Measurements from ENCODE around the gene NEURL2.
"Not testable (repeated sequence)": the region's sequence is repeated elsewhere in the genome, so short reads cannot be mapped to it uniquely, and the experiment has no call there.

NEURL2 gene

GRCh38 chr20:45897692-45898091, 6.7 kb upstream of the NEURL2 start:
- DNase-seq, result no peak

DNA sequence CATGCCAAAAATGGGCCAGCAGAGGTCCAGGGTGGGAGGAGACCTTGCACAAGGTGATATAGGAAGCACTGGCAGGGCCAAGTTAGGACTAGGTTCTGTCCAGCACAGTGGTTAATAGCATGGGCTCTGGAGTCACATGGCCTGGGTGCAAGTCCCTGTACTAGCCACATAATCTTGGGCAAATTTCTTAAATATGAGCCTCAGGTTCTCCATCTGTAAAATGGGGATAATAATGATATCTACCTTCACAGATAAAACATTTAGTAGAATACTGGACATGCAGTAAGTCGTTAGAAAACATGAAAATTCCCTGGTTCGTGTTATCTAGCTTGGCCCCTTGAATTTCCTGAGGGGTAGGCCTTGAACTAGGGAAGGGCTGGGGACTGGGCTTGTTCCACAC, 6.3 kb upstream of the NEURL2 start:
- DNase-seq, result no peak

DNA sequence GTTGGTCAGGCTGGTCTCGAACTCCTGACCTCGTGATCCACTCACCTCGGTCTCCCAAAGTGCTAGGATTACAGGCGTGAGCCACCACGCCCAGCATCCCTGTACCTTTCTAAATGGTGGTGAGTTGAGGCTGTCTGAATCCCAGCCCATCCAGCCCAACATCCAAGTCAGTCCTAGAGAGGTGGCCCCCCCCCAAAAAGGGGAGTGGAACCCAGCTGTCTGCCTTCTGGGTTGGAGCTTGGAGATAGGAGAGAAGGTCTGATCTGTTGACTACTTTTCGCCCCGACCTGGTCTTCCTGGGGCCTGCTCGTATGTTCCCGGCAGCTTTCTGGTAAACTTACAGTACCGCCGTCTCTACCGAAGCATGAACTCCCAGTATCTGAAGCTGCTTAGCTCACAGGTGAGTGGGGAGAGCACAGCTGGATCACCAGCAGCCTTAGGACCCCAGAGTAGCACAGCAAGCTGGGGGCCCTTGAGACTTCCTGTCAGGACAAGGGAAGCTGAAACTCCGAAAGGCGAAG, 5.7 kb upstream of the NEURL2 start:
- no peak for DNase-seq

DNA sequence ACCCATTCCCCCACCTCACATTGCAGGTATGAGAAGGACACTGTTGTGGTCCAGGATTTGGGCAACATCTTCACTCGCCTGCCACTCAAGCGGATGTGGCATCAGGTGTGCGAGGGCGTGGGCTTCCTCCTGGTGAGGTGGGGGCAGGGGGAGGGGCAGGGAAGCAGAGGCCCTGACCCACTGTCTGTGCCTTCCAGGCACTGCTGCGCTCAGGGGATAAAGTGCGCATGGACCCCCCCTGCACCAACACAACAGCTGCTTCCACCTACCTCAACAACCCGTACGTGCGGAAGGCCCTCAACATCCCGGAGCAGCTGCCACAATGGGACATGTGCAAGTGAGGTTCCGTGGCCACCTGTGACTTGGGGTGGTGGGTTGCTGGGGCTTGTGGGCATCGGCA, 3.8 kb upstream of the NEURL2 start:
- DNase-seq, result no peak

GRCh38 chr20:45893831-45894230, 2.8 kb upstream of the NEURL2 start:
- no peak for DNase-seq

GRCh38 chr20:45892828-45893500, 2.0 kb upstream of the NEURL2 start:
- DNase-seq, result no peak

- DNase-seq, result no peak
Measured at GRCh38 chr20:45892049-45892825, 1.2 kb upstream of the NEURL2 start.

- no peak for DNase-seq
Measured at GRCh38 chr20:45890077-45890984, 677 bp downstream of the NEURL2 start.

- DNase-seq, result no peak
Measured at GRCh38 chr20:45888681-45889080, 2.3 kb downstream of the NEURL2 start.

GRCh38 chr20:45887346-45887715, 3.7 kb downstream of the NEURL2 start, which contains the start of gene SPATA25:
Gene SPATA25 (minus strand): TSS chr20:45887622. CDS start chr20:45887590, 32 bp downstream.
- DNase-seq, result no peak

- DNase-seq, result no peak
Measured at GRCh38 chr20:45886590-45887345, 4.2 kb downstream of the NEURL2 start.

- no peak for DNase-seq
Measured at GRCh38 chr20:45883100-45883469, 7.9 kb downstream of the NEURL2 start.

DNA sequence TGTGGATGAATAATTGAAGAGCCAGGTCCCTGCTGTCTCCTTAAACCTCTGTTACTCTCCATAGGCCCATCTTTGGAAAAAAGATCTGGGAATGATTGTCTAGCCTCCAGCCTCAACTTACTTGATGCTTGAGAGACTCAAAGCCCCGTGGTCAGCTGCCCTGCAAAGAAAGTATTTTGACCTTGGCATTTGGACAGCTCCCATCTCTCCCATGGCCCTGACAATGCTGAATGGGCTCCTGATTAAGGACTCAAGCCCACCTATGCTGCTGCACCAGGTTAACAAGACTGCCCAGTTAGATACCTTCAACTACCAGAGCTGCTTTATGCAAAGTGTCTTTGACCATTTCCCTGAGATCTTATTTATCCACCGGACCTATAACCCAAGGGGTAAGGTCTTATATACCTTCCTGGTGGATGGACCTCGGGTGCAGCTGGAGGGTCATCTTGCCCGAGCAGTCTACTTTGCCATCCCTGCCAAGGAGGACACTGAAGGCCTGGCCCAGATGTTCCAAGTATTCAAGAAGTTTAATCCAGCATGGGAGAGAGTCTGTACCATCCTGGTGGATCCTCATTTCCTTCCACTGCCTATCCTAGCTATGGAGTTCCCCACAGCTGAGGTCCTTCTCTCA, 8.4 kb downstream of the NEURL2 start:
- DNase-seq, result no peak

GRCh38 chr20:45880988-45881788, 9.8 kb downstream of the NEURL2 start, which contains the start of gene ZSWIM1:
Gene ZSWIM1 (plus strand): TSS chr20:45881227. CDS start chr20:45882593, 1,366 bp downstream.
- DNase-seq, result peak; percentile 99

- no peak for DNase-seq
Measured at GRCh38 chr20:45878076-45878761, 12.8 kb downstream of the NEURL2 start.

- no peak for DNase-seq
Measured at GRCh38 chr20:45874576-45874975, 16.4 kb downstream of the NEURL2 start.

GRCh38 chr20:45874104-45874481, 16.9 kb downstream of the NEURL2 start:
- not testable (repeated sequence) for DNase-seq

DNA sequence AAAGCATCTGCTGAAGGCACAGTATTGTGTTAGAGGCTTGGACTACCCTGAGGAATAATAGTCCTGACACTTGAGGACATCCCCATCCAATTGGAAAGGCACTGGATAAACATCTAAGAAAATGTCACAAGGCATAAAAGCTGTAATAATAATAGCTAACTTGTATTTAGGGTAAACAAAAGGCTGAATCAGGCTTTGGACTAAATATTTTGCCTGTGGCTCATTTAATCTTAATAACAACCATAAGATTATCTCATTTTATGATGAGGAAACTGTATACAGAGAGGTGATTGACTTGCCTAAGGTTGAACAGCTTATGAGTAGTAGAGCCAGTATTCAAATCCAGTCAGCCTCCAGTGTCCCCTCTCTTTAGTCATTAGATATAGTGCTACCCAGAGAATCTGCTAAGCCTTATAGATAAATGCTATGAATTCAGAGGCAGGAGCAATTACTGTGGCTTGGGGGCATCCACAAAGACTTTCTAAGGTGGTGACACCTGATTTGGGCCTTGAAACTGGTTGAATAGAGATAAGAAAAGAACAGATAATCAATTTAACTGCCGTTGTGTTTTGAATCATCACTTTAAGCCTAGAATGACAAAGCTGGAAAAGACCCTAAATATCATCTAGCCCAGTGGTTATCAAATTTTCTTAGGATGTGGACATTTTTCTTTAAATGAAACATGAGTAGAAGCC, 17.5 kb downstream of the NEURL2 start:
- DNase-seq, result no peak

GRCh38 chr20:45872626-45873025, 18.4 kb downstream of the NEURL2 start:
- no peak for DNase-seq

- no peak for DNase-seq
Measured at GRCh38 chr20:45867819-45868176, 23.2 kb downstream of the NEURL2 start.
